ENCODE measurements around the gene NEK4.
"Not testable (repeated sequence)": the region's sequence is repeated elsewhere in the genome, so short reads cannot be mapped to it uniquely, and the experiment has no call there.

Gene NEK4

GRCh38 chr3:52679811-52680210 lies 90.9 kb downstream of the NEK4 start:
- in situ Hi-C loops (cut with MboI; ENCODE audit: low sequenced_read_pairs) = loop anchor here (10.0 kb wide), 1 partner anchor 205 kb away; no protein-coding TSS in a partner anchor

- in situ Hi-C loops (cut with MboI; ENCODE audit: low sequenced_read_pairs) = no loop called here
These were observed 91.6 kb downstream of the NEK4 start for GRCh38 chr3:52679199-52679538.

- in situ Hi-C loops (cut with MboI; ENCODE audit: low sequenced_read_pairs) = no loop called here
These were observed 92.2 kb downstream of the NEK4 start for GRCh38 chr3:52678265-52679198.

GRCh38 chr3:52676201-52676600 lies 94.5 kb downstream of the NEK4 start:
- in situ Hi-C loops (cut with MboI; ENCODE audit: low sequenced_read_pairs) = not testable (repeated sequence)

- in situ Hi-C loops (cut with MboI; ENCODE audit: low sequenced_read_pairs) = no loop called here
These were observed 99.1 kb downstream of the NEK4 start for GRCh38 chr3:52671676-52672075.

GRCh38 chr3:52670621-52671521 lies 99.9 kb downstream of the NEK4 start:
- in situ Hi-C loops (cut with MboI; ENCODE audit: low sequenced_read_pairs) = no loop called here

- in situ Hi-C loops (cut with MboI; ENCODE audit: low sequenced_read_pairs) = no loop called here
These were observed 107.6 kb downstream of the NEK4 start for GRCh38 chr3:52663098-52663497.

GRCh38 chr3:52660046-52660445 lies 110.7 kb downstream of the NEK4 start:
- in situ Hi-C loops (cut with MboI; ENCODE audit: low sequenced_read_pairs) = no loop called here

Measured in HL-60/S4 (cell line).